Central memory CD8-positive, alpha-beta T cell (primary cell): ENCODE data around the gene GBP3.
"Not testable (repeated sequence)": the region's sequence is repeated elsewhere in the genome, so short reads cannot be mapped to it uniquely, and the experiment has no call there.

Source experiments
- ATAC-seq: fragments of 150-1000 bp; cut with Tn5 transposase; replicated peaks from 2 replicates; pipeline ENCODE4 v1.10.0; 2022; ENCODE audit warnings: mild to moderate bottlenecking, moderate FRiP score, moderate number of reproducible peaks; ENCODE audit not compliant: poor library complexity, severe bottlenecking; ENCODE audit errors: extremely low read depth
- DNase-seq, 2 donors: peaks; one replicate each; pipeline ENCODE4 v3.0.0; 2021; ENCODE audit warnings: low spot score in 2 of 2
- H3K27ac Mint-ChIP-seq: one replicate; pipeline ENCODE4 v1.8.0; 2022; ENCODE audit warnings: low read depth, mild to moderate bottlenecking, moderate library complexity, mixed read lengths
- H3K27me3 Mint-ChIP-seq: one replicate; pipeline ENCODE4 v1.8.0; 2022; ENCODE audit warnings: mixed read lengths
- H3K36me3 Mint-ChIP-seq: one replicate; pipeline ENCODE4 v1.8.0; 2022; ENCODE audit warnings: mild to moderate bottlenecking, moderate library complexity, mixed read lengths; ENCODE audit not compliant: insufficient read depth
- H3K4me1 Mint-ChIP-seq: one replicate; pipeline ENCODE4 v1.8.0; 2022; ENCODE audit warnings: mixed read lengths
- H3K4me3 Mint-ChIP-seq: one replicate; pipeline ENCODE4 v1.8.0; 2022; ENCODE audit warnings: mild to moderate bottlenecking, moderate library complexity, mixed read lengths
- H3K9me3 Mint-ChIP-seq: one replicate; pipeline ENCODE4 v1.8.0; 2022; ENCODE audit warnings: mixed read lengths

The GBP3 gene

GRCh38 chr1:89022167-89022959 lies at the start of gene GBP3:
Gene GBP3 (minus strand): TSS chr1:89022866. CDS start chr1:89020721, 2,145 bp downstream.
- DNase-seq (no peak), ATAC-seq (peak; percentile 82)
- peaks cover 42% of the 10 kb centered on the region for H3K36me3 Mint-ChIP-seq
- peaks cover 5% of the 10 kb centered on the region for H3K9me3 Mint-ChIP-seq
- H3K4me3 Mint-ChIP-seq: peak within 1 kb of the TSS; percentile 87
- no peaks in the 10 kb centered on the region for H3K27me3 Mint-ChIP-seq
- H3K4me1 Mint-ChIP-seq: peaks cover 54% of the 10 kb centered on the region
- peak within 1 kb of the TSS; percentile 94 for H3K27ac Mint-ChIP-seq

GRCh38 chr1:89070509-89070908 lies 47.8 kb upstream of the GBP3 start:
- peaks cover 8% of the 10 kb centered on the region for H3K9me3 Mint-ChIP-seq
- peak overlapping the region; percentile 76 for H3K4me3 Mint-ChIP-seq
- ATAC-seq (no peak), DNase-seq (no peak)
- H3K27me3 Mint-ChIP-seq: no peaks in the 10 kb centered on the region
- H3K36me3 Mint-ChIP-seq: peaks cover 2% of the 10 kb centered on the region
- peaks cover 24% of the 10 kb centered on the region for H3K4me1 Mint-ChIP-seq
- H3K27ac Mint-ChIP-seq: peak overlapping the region; percentile 96

GRCh38 chr1:89069951-89070350 lies 47.3 kb upstream of the GBP3 start:
- peak overlapping the region; percentile 96 for H3K27ac Mint-ChIP-seq
- peaks cover 8% of the 10 kb centered on the region for H3K9me3 Mint-ChIP-seq
- peaks cover 2% of the 10 kb centered on the region for H3K36me3 Mint-ChIP-seq
- H3K27me3 Mint-ChIP-seq: no peaks in the 10 kb centered on the region
- peak overlapping the region; percentile 76 for H3K4me3 Mint-ChIP-seq
- DNase-seq (no peak), ATAC-seq (no peak)
- H3K4me1 Mint-ChIP-seq: peaks cover 24% of the 10 kb centered on the region

- DNase-seq: no peak
- Mint-ChIP-seq H3K4me1 (peaks cover 32% of the 10 kb centered on the region), H3K9me3 (no peaks in the 10 kb centered on the region), H3K27me3 (no peaks in the 10 kb centered on the region), H3K36me3 (peaks cover 8% of the 10 kb centered on the region), H3K27ac (no peak overlapping the region), H3K4me3 (no peak overlapping the region)
- no peak for ATAC-seq
These were observed 45.6 kb upstream of the GBP3 start for GRCh38 chr1:89068291-89068690.

- ATAC-seq (peak; percentile 86), DNase-seq (no peak)
- peaks cover 16% of the 10 kb centered on the region for H3K36me3 Mint-ChIP-seq
- peaks cover 52% of the 10 kb centered on the region for H3K4me1 Mint-ChIP-seq
- H3K4me3 Mint-ChIP-seq: peak within 1 kb of the TSS; percentile 86
- no peaks in the 10 kb centered on the region for H3K27me3 Mint-ChIP-seq
- no peaks in the 10 kb centered on the region for H3K9me3 Mint-ChIP-seq
- H3K27ac Mint-ChIP-seq: peak within 1 kb of the TSS; percentile 92
These were observed 42.6 kb upstream of the GBP3 start, which contains the start of gene GBP1 for GRCh38 chr1:89065079-89065868. Gene GBP1 (minus strand): TSS chr1:89065208. CDS start chr1:89063234, 1,974 bp downstream.

- H3K27ac Mint-ChIP-seq: peak overlapping the region; percentile 92
- no peaks in the 10 kb centered on the region for H3K9me3 Mint-ChIP-seq
- H3K4me1 Mint-ChIP-seq: peaks cover 50% of the 10 kb centered on the region
- peaks cover 21% of the 10 kb centered on the region for H3K36me3 Mint-ChIP-seq
- no peak for DNase-seq
- H3K27me3 Mint-ChIP-seq: no peaks in the 10 kb centered on the region
- peak; percentile 56 for ATAC-seq
- H3K4me3 Mint-ChIP-seq: peak overlapping the region; percentile 86
These were observed 42.0 kb upstream of the GBP3 start for GRCh38 chr1:89064632-89065031.

- Mint-ChIP-seq H3K9me3 (no peaks in the 10 kb centered on the region), H3K4me1 (peaks cover 46% of the 10 kb centered on the region), H3K4me3 (peak overlapping the region; percentile 86), H3K36me3 (peaks cover 34% of the 10 kb centered on the region), H3K27me3 (no peaks in the 10 kb centered on the region), H3K27ac (peak overlapping the region; percentile 92)
- DNase-seq (no peak), ATAC-seq (no peak)
These were observed 40.4 kb upstream of the GBP3 start for GRCh38 chr1:89063094-89063493.

GRCh38 chr1:89060091-89060490 lies 37.4 kb upstream of the GBP3 start:
- H3K27me3 Mint-ChIP-seq: no peaks in the 10 kb centered on the region
- peaks cover 61% of the 10 kb centered on the region for H3K36me3 Mint-ChIP-seq
- H3K27ac Mint-ChIP-seq: no peak overlapping the region
- no peak for DNase-seq
- no peak for ATAC-seq
- no peak overlapping the region for H3K4me3 Mint-ChIP-seq
- H3K4me1 Mint-ChIP-seq: peaks cover 43% of the 10 kb centered on the region
- H3K9me3 Mint-ChIP-seq: no peaks in the 10 kb centered on the region

GRCh38 chr1:89051955-89052312 lies 29.3 kb upstream of the GBP3 start:
- no peaks in the 10 kb centered on the region for H3K27me3 Mint-ChIP-seq
- no peak overlapping the region for H3K27ac Mint-ChIP-seq
- no peaks in the 10 kb centered on the region for H3K9me3 Mint-ChIP-seq
- no peak overlapping the region for H3K4me3 Mint-ChIP-seq
- no peaks in the 10 kb centered on the region for H3K4me1 Mint-ChIP-seq
- DNase-seq (no peak), ATAC-seq (no peak)
- peaks cover 54% of the 10 kb centered on the region for H3K36me3 Mint-ChIP-seq

- H3K4me3 Mint-ChIP-seq: no peak overlapping the region
- DNase-seq (no peak), ATAC-seq (no peak)
- H3K27ac Mint-ChIP-seq: no peak overlapping the region
- H3K4me1 Mint-ChIP-seq: no peaks in the 10 kb centered on the region
- no peaks in the 10 kb centered on the region for H3K27me3 Mint-ChIP-seq
- no peaks in the 10 kb centered on the region for H3K9me3 Mint-ChIP-seq
- H3K36me3 Mint-ChIP-seq: peaks cover 49% of the 10 kb centered on the region
These were observed 28.8 kb upstream of the GBP3 start for GRCh38 chr1:89051300-89051954.

- H3K36me3 Mint-ChIP-seq: peaks cover 41% of the 10 kb centered on the region
- DNase-seq (no peak), ATAC-seq (no peak)
- H3K4me1 Mint-ChIP-seq: no peaks in the 10 kb centered on the region
- H3K9me3 Mint-ChIP-seq: no peaks in the 10 kb centered on the region
- no peak overlapping the region for H3K4me3 Mint-ChIP-seq
- H3K27ac Mint-ChIP-seq: no peak overlapping the region
- no peaks in the 10 kb centered on the region for H3K27me3 Mint-ChIP-seq
These were observed 28.0 kb upstream of the GBP3 start for GRCh38 chr1:89050649-89051033.

GRCh38 chr1:89049901-89050648 lies 27.4 kb upstream of the GBP3 start:
- not testable (repeated sequence) for DNase-seq, H3K27me3 Mint-ChIP-seq, H3K4me1 Mint-ChIP-seq, H3K27ac Mint-ChIP-seq, H3K9me3 Mint-ChIP-seq, H3K4me3 Mint-ChIP-seq, ATAC-seq
- peaks cover 38% of the 10 kb centered on the region for H3K36me3 Mint-ChIP-seq
